WTC11 (cell line): Measurements from ENCODE around the gene MDM1.

Experiments
- CREB1 ChIP-seq: sonication (generic); formaldehyde crosslinking; IDR thresholded peaks from 2 replicates; pipeline ENCODE4 v1.8.0; 2023; ENCODE audit warnings: mild to moderate bottlenecking, missing genetic modification reagents
- IRF2 ChIP-seq: sonication (generic); formaldehyde crosslinking; IDR thresholded peaks from 2 replicates; pipeline ENCODE4 v1.8.0; 2022; ENCODE audit warnings: low read depth, missing genetic modification reagents, borderline replicate concordance
- TEAD4 ChIP-seq: sonication (generic); formaldehyde crosslinking; IDR thresholded peaks from 2 replicates; pipeline ENCODE4 v1.8.0; 2022; ENCODE audit warnings: mild to moderate bottlenecking, missing genetic modification reagents
- ZNF232 ChIP-seq: sonication (generic); formaldehyde crosslinking; IDR thresholded peaks from 2 replicates; pipeline ENCODE4 v1.8.0; 2022; ENCODE audit warnings: mild to moderate bottlenecking, missing genetic modification reagents
- TF ChIP-seq, protein P1 (sequence below): fragments of 200-600 bp; IDR thresholded peaks from 2 replicates; pipeline ENCODE4 v1.8.0; 2022; ENCODE audit warnings: antibody characterized with exemption
- TF ChIP-seq, protein P2 (sequence below): sonication (generic); formaldehyde crosslinking; IDR thresholded peaks from 2 replicates; pipeline ENCODE4 v1.8.1; 2023; ENCODE audit warnings: mild to moderate bottlenecking, missing genetic modification reagents, moderate library complexity
- TF ChIP-seq, protein P3 (sequence below): sonication (generic); formaldehyde crosslinking; IDR thresholded peaks from 2 replicates; pipeline ENCODE4 v1.8.0; 2022; ENCODE audit warnings: mild to moderate bottlenecking, missing genetic modification reagents
- TF ChIP-seq, protein P4 (sequence below): sonication (generic); formaldehyde crosslinking; IDR thresholded peaks from 2 replicates; pipeline ENCODE4 v1.8.1; 2023; ENCODE audit warnings: mild to moderate bottlenecking, missing genetic modification reagents, borderline replicate concordance

DNA sequence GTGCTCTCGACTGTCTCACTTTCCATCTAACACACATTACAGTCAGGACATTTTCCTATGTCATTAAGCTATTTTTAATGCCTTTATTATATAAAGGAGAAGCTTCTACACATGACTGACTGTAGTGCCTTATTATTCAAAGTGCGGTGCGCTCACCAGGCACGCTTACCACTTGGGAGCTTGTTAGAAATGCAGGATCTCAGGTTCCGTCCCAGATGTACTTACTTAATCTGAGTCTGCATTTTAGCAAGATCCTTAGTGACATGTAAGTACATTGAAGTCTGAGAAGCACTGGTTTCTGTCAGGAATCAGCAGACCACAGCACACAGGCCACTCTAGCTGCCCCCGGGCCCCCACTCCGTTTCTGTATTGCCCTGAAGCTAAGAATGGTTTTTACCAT lies 44.7 kb upstream of the MDM1 start:
- TF ChIP-seq, protein P1, sequence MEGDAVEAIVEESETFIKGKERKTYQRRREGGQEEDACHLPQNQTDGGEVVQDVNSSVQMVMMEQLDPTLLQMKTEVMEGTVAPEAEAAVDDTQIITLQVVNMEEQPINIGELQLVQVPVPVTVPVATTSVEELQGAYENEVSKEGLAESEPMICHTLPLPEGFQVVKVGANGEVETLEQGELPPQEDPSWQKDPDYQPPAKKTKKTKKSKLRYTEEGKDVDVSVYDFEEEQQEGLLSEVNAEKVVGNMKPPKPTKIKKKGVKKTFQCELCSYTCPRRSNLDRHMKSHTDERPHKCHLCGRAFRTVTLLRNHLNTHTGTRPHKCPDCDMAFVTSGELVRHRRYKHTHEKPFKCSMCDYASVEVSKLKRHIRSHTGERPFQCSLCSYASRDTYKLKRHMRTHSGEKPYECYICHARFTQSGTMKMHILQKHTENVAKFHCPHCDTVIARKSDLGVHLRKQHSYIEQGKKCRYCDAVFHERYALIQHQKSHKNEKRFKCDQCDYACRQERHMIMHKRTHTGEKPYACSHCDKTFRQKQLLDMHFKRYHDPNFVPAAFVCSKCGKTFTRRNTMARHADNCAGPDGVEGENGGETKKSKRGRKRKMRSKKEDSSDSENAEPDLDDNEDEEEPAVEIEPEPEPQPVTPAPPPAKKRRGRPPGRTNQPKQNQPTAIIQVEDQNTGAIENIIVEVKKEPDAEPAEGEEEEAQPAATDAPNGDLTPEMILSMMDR: no peak
- TF ChIP-seq, protein P2, sequence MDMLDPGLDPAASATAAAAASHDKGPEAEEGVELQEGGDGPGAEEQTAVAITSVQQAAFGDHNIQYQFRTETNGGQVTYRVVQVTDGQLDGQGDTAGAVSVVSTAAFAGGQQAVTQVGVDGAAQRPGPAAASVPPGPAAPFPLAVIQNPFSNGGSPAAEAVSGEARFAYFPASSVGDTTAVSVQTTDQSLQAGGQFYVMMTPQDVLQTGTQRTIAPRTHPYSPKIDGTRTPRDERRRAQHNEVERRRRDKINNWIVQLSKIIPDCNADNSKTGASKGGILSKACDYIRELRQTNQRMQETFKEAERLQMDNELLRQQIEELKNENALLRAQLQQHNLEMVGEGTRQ (CRISPR knock-in tag): no peak
- no peak for TF ChIP-seq IRF2 (CRISPR knock-in tag)
- TF ChIP-seq TEAD4 (CRISPR knock-in tag): no peak
- no peak for TF ChIP-seq CREB1
- TF ChIP-seq, protein P3, sequence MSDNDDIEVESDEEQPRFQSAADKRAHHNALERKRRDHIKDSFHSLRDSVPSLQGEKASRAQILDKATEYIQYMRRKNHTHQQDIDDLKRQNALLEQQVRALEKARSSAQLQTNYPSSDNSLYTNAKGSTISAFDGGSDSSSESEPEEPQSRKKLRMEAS (CRISPR knock-in tag): no peak
- TF ChIP-seq, protein P4, sequence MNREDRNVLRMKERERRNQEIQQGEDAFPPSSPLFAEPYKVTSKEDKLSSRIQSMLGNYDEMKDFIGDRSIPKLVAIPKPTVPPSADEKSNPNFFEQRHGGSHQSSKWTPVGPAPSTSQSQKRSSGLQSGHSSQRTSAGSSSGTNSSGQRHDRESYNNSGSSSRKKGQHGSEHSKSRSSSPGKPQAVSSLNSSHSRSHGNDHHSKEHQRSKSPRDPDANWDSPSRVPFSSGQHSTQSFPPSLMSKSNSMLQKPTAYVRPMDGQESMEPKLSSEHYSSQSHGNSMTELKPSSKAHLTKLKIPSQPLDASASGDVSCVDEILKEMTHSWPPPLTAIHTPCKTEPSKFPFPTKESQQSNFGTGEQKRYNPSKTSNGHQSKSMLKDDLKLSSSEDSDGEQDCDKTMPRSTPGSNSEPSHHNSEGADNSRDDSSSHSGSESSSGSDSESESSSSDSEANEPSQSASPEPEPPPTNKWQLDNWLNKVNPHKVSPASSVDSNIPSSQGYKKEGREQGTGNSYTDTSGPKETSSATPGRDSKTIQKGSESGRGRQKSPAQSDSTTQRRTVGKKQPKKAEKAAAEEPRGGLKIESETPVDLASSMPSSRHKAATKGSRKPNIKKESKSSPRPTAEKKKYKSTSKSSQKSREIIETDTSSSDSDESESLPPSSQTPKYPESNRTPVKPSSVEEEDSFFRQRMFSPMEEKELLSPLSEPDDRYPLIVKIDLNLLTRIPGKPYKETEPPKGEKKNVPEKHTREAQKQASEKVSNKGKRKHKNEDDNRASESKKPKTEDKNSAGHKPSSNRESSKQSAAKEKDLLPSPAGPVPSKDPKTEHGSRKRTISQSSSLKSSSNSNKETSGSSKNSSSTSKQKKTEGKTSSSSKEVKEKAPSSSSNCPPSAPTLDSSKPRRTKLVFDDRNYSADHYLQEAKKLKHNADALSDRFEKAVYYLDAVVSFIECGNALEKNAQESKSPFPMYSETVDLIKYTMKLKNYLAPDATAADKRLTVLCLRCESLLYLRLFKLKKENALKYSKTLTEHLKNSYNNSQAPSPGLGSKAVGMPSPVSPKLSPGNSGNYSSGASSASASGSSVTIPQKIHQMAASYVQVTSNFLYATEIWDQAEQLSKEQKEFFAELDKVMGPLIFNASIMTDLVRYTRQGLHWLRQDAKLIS (CRISPR knock-in tag): no peak
- TF ChIP-seq ZNF232 (CRISPR knock-in tag): no peak
